WTC11 (cell line): Measurements from ENCODE around the gene SBF2. TPM values are rescaled to one million over a fixed set of nuclear protein-coding genes. Genes with fewer than 3 reads are reported as not detected.

ENCODE experiments used
- ATAC-seq: fragments of 200-7000 bp; cut with Tn5 transposase; 2 replicates; pipeline ENCODE4 v1.10.0; 2021; ENCODE audit warnings: mild to moderate bottlenecking, moderate library complexity
- CTCF ChIA-PET: fragments of 300-600 bp; sonication (Branson Sonifier 250); formaldehyde crosslinking; loops from one replicate; lab custom pipeline; 2021; ENCODE audit warnings: antibody characterized with exemption; lab: Charles Lee
- POLR2A ChIA-PET: fragments of 350-600 bp; sonication (Branson Sonifier 250); formaldehyde crosslinking; loops from one replicate; lab custom pipeline; 2021; ENCODE audit warnings: antibody characterized with exemption; lab: Charles Lee
- DNase-seq: peaks from one replicate; pipeline ENCODE4 v3.0.0; 2021; ENCODE audit warnings: low spot score
- H3K27ac Mint-ChIP-seq: 2 replicates; pipeline ENCODE4 v1.8.0; 2021; ENCODE audit warnings: mixed read lengths
- H3K27me3 Mint-ChIP-seq: 2 replicates; pipeline ENCODE4 v1.8.0; 2021; ENCODE audit warnings: low read depth, mild to moderate bottlenecking, moderate library complexity, mixed read lengths
- H3K36me3 Mint-ChIP-seq: 2 replicates; pipeline ENCODE4 v1.8.0; 2021; ENCODE audit warnings: mixed read lengths
- H3K4me1 Mint-ChIP-seq: 2 replicates; pipeline ENCODE4 v1.8.0; 2022; ENCODE audit warnings: mixed read lengths
- H3K4me3 Mint-ChIP-seq: 2 replicates; pipeline ENCODE4 v1.8.0; 2021; ENCODE audit warnings: mild to moderate bottlenecking, moderate library complexity, mixed read lengths
- H3K9me3 Mint-ChIP-seq: 2 replicates; pipeline ENCODE4 v1.8.0; 2021; ENCODE audit warnings: mixed read lengths
- CREM ChIP-seq: sonication (generic); formaldehyde crosslinking; IDR thresholded peaks from 2 replicates; pipeline ENCODE4 v1.8.1; 2022; ENCODE audit warnings: mild to moderate bottlenecking, missing genetic modification reagents, moderate library complexity
- ESRRA ChIP-seq: sonication (generic); formaldehyde crosslinking; IDR thresholded peaks from 2 replicates; pipeline ENCODE4 v1.8.1; 2022; ENCODE audit warnings: mild to moderate bottlenecking, missing genetic modification reagents, borderline replicate concordance
- JUN ChIP-seq: sonication (generic); formaldehyde crosslinking; IDR thresholded peaks from 2 replicates; pipeline ENCODE4 v1.8.0; 2023; ENCODE audit warnings: mild to moderate bottlenecking, missing genetic modification reagents
- MYBL2 ChIP-seq: sonication (generic); formaldehyde crosslinking; IDR thresholded peaks from 2 replicates; pipeline ENCODE4 v1.8.1; 2023; ENCODE audit warnings: mild to moderate bottlenecking, moderate library complexity, missing genetic modification reagents
- NFE2L1 ChIP-seq: sonication (generic); formaldehyde crosslinking; IDR thresholded peaks from 2 replicates; pipeline ENCODE4 v1.8.1; 2023; ENCODE audit warnings: missing genetic modification reagents
- NFYB ChIP-seq: sonication (generic); formaldehyde crosslinking; conservative IDR thresholded peaks from 2 replicates; pipeline ENCODE4 v1.8.0; 2022; ENCODE audit warnings: low read depth, missing genetic modification reagents
- NR3C1 ChIP-seq: sonication (generic); formaldehyde crosslinking; conservative IDR thresholded peaks from 2 replicates; pipeline ENCODE4 v1.8.1; 2023; ENCODE audit warnings: low read depth, mild to moderate bottlenecking, missing genetic modification reagents
- SMAD3 ChIP-seq: sonication (generic); formaldehyde crosslinking; IDR thresholded peaks from 2 replicates; pipeline ENCODE4 v1.8.0; 2022; ENCODE audit warnings: missing genetic modification reagents, mild to moderate bottlenecking, borderline replicate concordance
- SP1 ChIP-seq: sonication (generic); formaldehyde crosslinking; conservative IDR thresholded peaks from 2 replicates; pipeline ENCODE4 v1.8.1; 2022; ENCODE audit warnings: missing genetic modification reagents
- USF2 ChIP-seq: sonication (generic); formaldehyde crosslinking; IDR thresholded peaks from 2 replicates; pipeline ENCODE4 v1.8.1; 2023; ENCODE audit warnings: mild to moderate bottlenecking, missing genetic modification reagents, moderate library complexity
- ZNF138 ChIP-seq: sonication (generic); formaldehyde crosslinking; conservative IDR thresholded peaks from 2 replicates; pipeline ENCODE4 v1.8.1; 2022; ENCODE audit warnings: mild to moderate bottlenecking, moderate library complexity, missing genetic modification reagents
- total RNA-seq: library from RNA; stranded (reverse); gene quantifications from 3 replicates; pipeline ENCODE4 v1.2.3, GENCODE V29; 2021
- TF ChIP-seq, protein P1 (sequence below): sonication (generic); formaldehyde crosslinking; IDR thresholded peaks from 2 replicates; pipeline ENCODE4 v1.8.0; 2023; ENCODE audit warnings: missing genetic modification reagents, mild to moderate bottlenecking, borderline replicate concordance
- TF ChIP-seq, protein P2 (sequence below): sonication (generic); formaldehyde crosslinking; IDR thresholded peaks from 2 replicates; pipeline ENCODE4 v1.8.1; 2022; ENCODE audit warnings: missing genetic modification reagents, borderline replicate concordance

SBF2 gene
- total RNA-seq, 1 experiment from 2014 or later, result 47.6 TPM

- peaks cover 29% of the 10 kb centered on the region for H3K4me1 Mint-ChIP-seq
- H3K36me3 Mint-ChIP-seq, result no peaks in the 10 kb centered on the region
- DNase-seq (no peak), ATAC-seq (no peak)
- CTCF ChIA-PET, result no interaction called here
- H3K4me3 Mint-ChIP-seq, result no peak overlapping the region
- H3K9me3 Mint-ChIP-seq, result no peaks in the 10 kb centered on the region
- no peak for TF ChIP-seq NFE2L1
- TF ChIP-seq NR3C1 (CRISPR knock-in tag), result no peak
- TF ChIP-seq MYBL2, result no peak
- TF ChIP-seq, protein P1, sequence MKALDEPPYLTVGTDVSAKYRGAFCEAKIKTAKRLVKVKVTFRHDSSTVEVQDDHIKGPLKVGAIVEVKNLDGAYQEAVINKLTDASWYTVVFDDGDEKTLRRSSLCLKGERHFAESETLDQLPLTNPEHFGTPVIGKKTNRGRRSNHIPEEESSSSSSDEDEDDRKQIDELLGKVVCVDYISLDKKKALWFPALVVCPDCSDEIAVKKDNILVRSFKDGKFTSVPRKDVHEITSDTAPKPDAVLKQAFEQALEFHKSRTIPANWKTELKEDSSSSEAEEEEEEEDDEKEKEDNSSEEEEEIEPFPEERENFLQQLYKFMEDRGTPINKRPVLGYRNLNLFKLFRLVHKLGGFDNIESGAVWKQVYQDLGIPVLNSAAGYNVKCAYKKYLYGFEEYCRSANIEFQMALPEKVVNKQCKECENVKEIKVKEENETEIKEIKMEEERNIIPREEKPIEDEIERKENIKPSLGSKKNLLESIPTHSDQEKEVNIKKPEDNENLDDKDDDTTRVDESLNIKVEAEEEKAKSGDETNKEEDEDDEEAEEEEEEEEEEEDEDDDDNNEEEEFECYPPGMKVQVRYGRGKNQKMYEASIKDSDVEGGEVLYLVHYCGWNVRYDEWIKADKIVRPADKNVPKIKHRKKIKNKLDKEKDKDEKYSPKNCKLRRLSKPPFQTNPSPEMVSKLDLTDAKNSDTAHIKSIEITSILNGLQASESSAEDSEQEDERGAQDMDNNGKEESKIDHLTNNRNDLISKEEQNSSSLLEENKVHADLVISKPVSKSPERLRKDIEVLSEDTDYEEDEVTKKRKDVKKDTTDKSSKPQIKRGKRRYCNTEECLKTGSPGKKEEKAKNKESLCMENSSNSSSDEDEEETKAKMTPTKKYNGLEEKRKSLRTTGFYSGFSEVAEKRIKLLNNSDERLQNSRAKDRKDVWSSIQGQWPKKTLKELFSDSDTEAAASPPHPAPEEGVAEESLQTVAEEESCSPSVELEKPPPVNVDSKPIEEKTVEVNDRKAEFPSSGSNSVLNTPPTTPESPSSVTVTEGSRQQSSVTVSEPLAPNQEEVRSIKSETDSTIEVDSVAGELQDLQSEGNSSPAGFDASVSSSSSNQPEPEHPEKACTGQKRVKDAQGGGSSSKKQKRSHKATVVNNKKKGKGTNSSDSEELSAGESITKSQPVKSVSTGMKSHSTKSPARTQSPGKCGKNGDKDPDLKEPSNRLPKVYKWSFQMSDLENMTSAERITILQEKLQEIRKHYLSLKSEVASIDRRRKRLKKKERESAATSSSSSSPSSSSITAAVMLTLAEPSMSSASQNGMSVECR (CRISPR knock-in tag), result no peak
- no peak for TF ChIP-seq NFYB (CRISPR knock-in tag)
- TF ChIP-seq, protein P2, sequence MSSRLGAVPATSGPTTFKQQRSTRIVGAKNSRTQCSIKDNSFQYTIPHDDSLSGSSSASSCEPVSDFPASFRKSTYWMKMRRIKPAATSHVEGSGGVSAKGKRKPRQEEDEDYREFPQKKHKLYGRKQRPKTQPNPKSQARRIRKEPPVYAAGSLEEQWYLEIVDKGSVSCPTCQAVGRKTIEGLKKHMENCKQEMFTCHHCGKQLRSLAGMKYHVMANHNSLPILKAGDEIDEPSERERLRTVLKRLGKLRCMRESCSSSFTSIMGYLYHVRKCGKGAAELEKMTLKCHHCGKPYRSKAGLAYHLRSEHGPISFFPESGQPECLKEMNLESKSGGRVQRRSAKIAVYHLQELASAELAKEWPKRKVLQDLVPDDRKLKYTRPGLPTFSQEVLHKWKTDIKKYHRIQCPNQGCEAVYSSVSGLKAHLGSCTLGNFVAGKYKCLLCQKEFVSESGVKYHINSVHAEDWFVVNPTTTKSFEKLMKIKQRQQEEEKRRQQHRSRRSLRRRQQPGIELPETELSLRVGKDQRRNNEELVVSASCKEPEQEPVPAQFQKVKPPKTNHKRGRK (CRISPR knock-in tag), result no peak
- no peak for TF ChIP-seq JUN (CRISPR knock-in tag)
- TF ChIP-seq SP1, result no peak
- POLR2A ChIA-PET, result no interaction called here
- H3K27me3 Mint-ChIP-seq, result no peaks in the 10 kb centered on the region
- no peak overlapping the region; the same call in 1 of the 2 replicates for H3K27ac Mint-ChIP-seq
Measured at GRCh38 chr11:10274726-10275125, 19.3 kb downstream of the SBF2 start.

- DNase-seq, result no peak
- Mint-ChIP-seq H3K36me3 (no peaks in the 10 kb centered on the region), H3K4me1 (peaks cover 29% of the 10 kb centered on the region), H3K27me3 (no peaks in the 10 kb centered on the region), H3K27ac (no peak overlapping the region), H3K9me3 (no peaks in the 10 kb centered on the region), H3K4me3 (no peak overlapping the region)
- TF ChIP-seq SMAD3, result no peak
- no peak for TF ChIP-seq ZNF138 (CRISPR knock-in tag)
- TF ChIP-seq USF2, result no peak
- no peak for TF ChIP-seq ESRRA
- TF ChIP-seq CREM (CRISPR knock-in tag), result no peak
- TF ChIP-seq, protein P1 (CRISPR knock-in tag), result no peak
- ChIA-PET POLR2A (no interaction called here), CTCF (no interaction called here)
- ATAC-seq, result no peak
Measured at GRCh38 chr11:10273738-10274137, 20.3 kb downstream of the SBF2 start.
